HepG2 (cell line): Measurements from ENCODE around the gene MYL3. TPM values are rescaled to one million over a fixed set of nuclear protein-coding genes. Genes with fewer than 3 reads are reported as not detected.

Source experiments
- ATAC-seq: fragments of 200-7000 bp; cut with Tn5 transposase; 3 replicates; pipeline ENCODE4 v1.9.1; 2020; ENCODE audit warnings: mild to moderate bottlenecking, moderate library complexity
- BruUV-seq: library from RNA; stranded (reverse); fragments of 400-500 nt; replicated peaks from 2 replicates; lab custom pipeline; 2021; lab: Mats Ljungman, UMichigan
- CTCF ChIA-PET: fragments of 300-600 bp; formaldehyde crosslinking; extraction: SDS; loops from one replicate; lab custom pipeline; 2021; ENCODE audit warnings: low total read pairs, inconsistent platforms, low intra/inter-chr PET ratio; lab: Yijun Ruan, JAX
- POLR2A ChIA-PET: fragments of 350-600 bp; sonication (Branson Sonifier 250); formaldehyde crosslinking; loops from one replicate; lab custom pipeline; 2020; ENCODE audit warnings: antibody characterized with exemption, inconsistent platforms; lab: Yijun Ruan, JAX
- DNase-seq: peaks from one replicate; pipeline ENCODE4 v3.0.0-alpha.2; 2015; ENCODE audit warnings: low spot score
- FAIRE-seq: peaks from 3 replicates; lab custom pipeline; 2011; peaks lifted over from hg19 to GRCh38; lab: Jason Lieb, UNC
- H2AFZ ChIP-seq: one replicate; pipeline ENCODE4 v1.6.1; 2011; ENCODE audit warnings: low read length, inconsistent platforms
- H3K27ac ChIP-seq: fragments of 300-600 bp; 3 replicates; pipeline ENCODE4 v1.8.0; 2011; ENCODE audit warnings: mixed run types, mild to moderate bottlenecking, mixed read lengths, low read length, inconsistent platforms; ENCODE audit not compliant: insufficient read depth; ENCODE audit errors: extremely low read length
- H3K27me3 ChIP-seq, 2 experiments: fragments of 200-600 bp in 1 of 2; 2 replicates in 1 of 2; 3 replicates in 1 of 2; pipeline versions ENCODE4 v1.6.0 to v1.8.0; 2011; ENCODE audit warnings: low read length in 2 of 2, mild to moderate bottlenecking in 2 of 2, moderate library complexity in 2 of 2, inconsistent platforms in 1 of 2; ENCODE audit not compliant: insufficient read depth in 2 of 2, control insufficient read depth in 1 of 2
- H3K36me3 ChIP-seq, 2 experiments: fragments of 200-600 bp in 1 of 2; replicated peaks in 1 of 2; 2 replicates in 1 of 2; 3 replicates in 1 of 2; pipeline versions ENCODE4 v1.5.1 to v1.8.0; 2011; ENCODE audit warnings: low read length in 2 of 2, inconsistent platforms in 1 of 2; ENCODE audit not compliant: insufficient read depth in 2 of 2, control insufficient read depth in 1 of 2
- H3K4me1 ChIP-seq: 2 replicates; pipeline ENCODE4 v1.5.1; 2012; ENCODE audit warnings: low read length, inconsistent platforms; ENCODE audit not compliant: insufficient read depth
- H3K4me2 ChIP-seq: 2 replicates; pipeline ENCODE4 v1.6.0; 2011; ENCODE audit warnings: low read depth, low read length, inconsistent platforms
- H3K4me3 ChIP-seq, 3 experiments: fragments of 200-600 bp in 1 of 3; sonication (generic), shearing (Covaris generic) in 1 of 3; replicated peaks in 1 of 3; 2 replicates each; pipeline ENCODE4 v1.5.1; 2011 to 2016; ENCODE audit warnings: low read length in 3 of 3, inconsistent platforms in 2 of 3, low read depth in 2 of 3, mild to moderate bottlenecking in 2 of 3, control low read depth in 1 of 3, mixed read lengths in 1 of 3; ENCODE audit not compliant: insufficient read depth in 1 of 3
- H3K79me2 ChIP-seq: one replicate; pipeline ENCODE4 v1.6.1; 2011; ENCODE audit warnings: low read length, inconsistent platforms; ENCODE audit not compliant: insufficient read depth
- H3K9ac ChIP-seq: 2 replicates; pipeline ENCODE4 v1.6.0; 2011; ENCODE audit warnings: mild to moderate bottlenecking, low read depth, low read length, inconsistent platforms; ENCODE audit not compliant: insufficient read depth
- H3K9me3 ChIP-seq: 2 replicates; pipeline ENCODE4 v1.5.1; 2012; ENCODE audit warnings: mild to moderate bottlenecking, low read length
- H4K20me1 ChIP-seq: 2 replicates; pipeline ENCODE4 v1.6.0; 2011; ENCODE audit warnings: inconsistent platforms, mild to moderate bottlenecking, low read length, moderate library complexity; ENCODE audit not compliant: insufficient read depth
- KLF9 ChIP-seq: IDR thresholded peaks from 2 replicates; pipeline ENCODE4 v1.6.1; 2016; ENCODE audit warnings: low read depth
- MYPOP ChIP-seq: sonication (generic); formaldehyde crosslinking; IDR thresholded peaks from 2 replicates; pipeline ENCODE4 v1.8.1; 2023; ENCODE audit warnings: mild to moderate bottlenecking, moderate library complexity, missing genetic modification reagents
- NFE2L2 ChIP-seq: fragments of 150-350 bp; IDR thresholded peaks from 2 replicates; pipeline ENCODE4 v1.6.1; 2014; ENCODE audit warnings: low read length
- RFX5 ChIP-seq: IDR thresholded peaks from 2 replicates; pipeline ENCODE4 v1.6.1; 2011; ENCODE audit warnings: low read depth, low read length, improper control_type of control experiment
- SALL2 ChIP-seq: sonication (generic); formaldehyde crosslinking; IDR thresholded peaks from 2 replicates; pipeline ENCODE4 v1.8.1; 2023; ENCODE audit warnings: mild to moderate bottlenecking, missing genetic modification reagents, inconsistent platforms
- SOX5 ChIP-seq: IDR thresholded peaks from 2 replicates; pipeline ENCODE4 v1.6.1; 2016; ENCODE audit warnings: borderline replicate concordance
- TBP ChIP-seq: sonication (generic); formaldehyde crosslinking; IDR thresholded peaks from 2 replicates; pipeline ENCODE4 v1.5.0; 2020; ENCODE audit warnings: missing genetic modification reagents
- ZNF234 ChIP-seq: sonication (generic); formaldehyde crosslinking; conservative IDR thresholded peaks from 2 replicates; pipeline ENCODE4 v1.5.1; 2020; ENCODE audit warnings: mild to moderate bottlenecking, missing genetic modification reagents
- ZNF792 ChIP-seq: IDR thresholded peaks from 2 replicates; pipeline ENCODE4 v1.6.1; 2016
- WGBS: methylation state at CpG from one replicate; pipeline ENCODE4 v1.1.6; 2017; ENCODE audit warnings: low lambda C conversion rate; 5-methylcytosine and 5-hydroxymethylcytosine counted together
- in situ Hi-C: cut with HindIII; loops from 2 replicates; pipeline ENCODE4 v1.10.0; 2017; ENCODE audit warnings: low pct_unique_long_range_greater_than_20kb; ENCODE audit not compliant: extremely low pct_ligation_motif_present
- intact Hi-C: fragments of 100-400 bp; cut with micrococcal nuclease; formaldehyde crosslinking; loops from one replicate; pipeline ENCODE4 v1.10.0; 2022; ENCODE audit not compliant: unreplicated experiment
- polyA plus RNA-seq, 8 experiments: library from polyadenylated mRNA; depleted of rRNA in 3 of 8; stranded (reverse) in 7 of 8; unstranded in 1 of 8; fragments of >200 nt; fragmentation: Illumina TruSeq in 4 of 8; extraction: Trizol in 4 of 8; gene quantifications; 2 replicates each; pipeline versions ENCODE4 v1.2.1 to v1.2.3, GENCODE V29; 2011 to 2016; ENCODE audit warnings: low read depth in 4 of 8, missing spikeins in 1 of 8, mixed read lengths in 1 of 8; ENCODE audit not compliant: insufficient read depth in 1 of 8
- total RNA-seq, 5 experiments: library from RNA; depleted of rRNA; stranded (reverse); fragments of >200 nt; fragmentation: Illumina TruSeq; extraction: Trizol; gene quantifications; 2 replicates each; pipeline ENCODE4 v1.2.3, GENCODE V29; 2016; ENCODE audit warnings: low read depth in 1 of 5
- TF ChIP-seq, protein P1 (sequence below): sonication (generic); formaldehyde crosslinking; conservative IDR thresholded peaks from 2 replicates; pipeline ENCODE4 v1.4.0; 2020; ENCODE audit warnings: missing genetic modification reagents

MYL3 gene
- total and polyA plus RNA-seq, 2 of the 13 experiments (the other 11 are each of a cell fraction or from before 2014, with no cell fraction given) = not detected

DNA sequence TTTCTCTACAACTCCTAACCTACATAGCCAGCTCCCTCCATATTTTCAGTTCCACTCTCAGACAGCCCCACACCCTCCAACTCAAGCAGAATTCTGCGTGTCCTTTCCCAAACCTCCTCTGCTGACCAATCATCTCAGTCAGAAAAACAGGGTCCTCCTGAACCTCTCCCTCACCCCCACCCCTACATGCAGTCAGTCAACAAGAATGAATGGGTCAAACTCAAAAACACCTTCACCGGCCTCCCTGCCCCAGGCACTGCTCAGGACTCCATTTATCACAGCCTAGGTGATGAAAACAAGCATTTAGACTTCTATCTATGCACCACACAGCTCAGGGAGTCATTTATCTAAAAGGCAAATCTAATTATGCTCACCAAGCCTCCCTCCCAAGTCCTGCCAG is 32.4 kb downstream of the MYL3 start:
- H3K79me2 ChIP-seq = no peaks in the 10 kb centered on the region
- H3K9me3 ChIP-seq = no peaks in the 10 kb centered on the region
- BruUV-seq = no TSS peak
- CTCF ChIA-PET = no interaction called here
- no peak overlapping the region for H3K4me3 ChIP-seq
- WGBS = 0% methylated on average over 2 of the region's 2 CpGs
- TF ChIP-seq ZNF792 (CRISPR knock-in tag) (no peak), TBP (no peak)
- TF ChIP-seq, protein P1, sequence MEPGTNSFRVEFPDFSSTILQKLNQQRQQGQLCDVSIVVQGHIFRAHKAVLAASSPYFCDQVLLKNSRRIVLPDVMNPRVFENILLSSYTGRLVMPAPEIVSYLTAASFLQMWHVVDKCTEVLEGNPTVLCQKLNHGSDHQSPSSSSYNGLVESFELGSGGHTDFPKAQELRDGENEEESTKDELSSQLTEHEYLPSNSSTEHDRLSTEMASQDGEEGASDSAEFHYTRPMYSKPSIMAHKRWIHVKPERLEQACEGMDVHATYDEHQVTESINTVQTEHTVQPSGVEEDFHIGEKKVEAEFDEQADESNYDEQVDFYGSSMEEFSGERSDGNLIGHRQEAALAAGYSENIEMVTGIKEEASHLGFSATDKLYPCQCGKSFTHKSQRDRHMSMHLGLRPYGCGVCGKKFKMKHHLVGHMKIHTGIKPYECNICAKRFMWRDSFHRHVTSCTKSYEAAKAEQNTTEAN = no peak
- POLR2A ChIA-PET = no interaction called here
- H4K20me1 ChIP-seq = no peaks in the 10 kb centered on the region
- H3K9ac ChIP-seq = no peak overlapping the region
- no peak for FAIRE-seq
- intact Hi-C loops (no loop called here), in situ Hi-C loops (no loop called here)
- 0 out of 5 replicates have a peak, but pooled peaks cover 0 to 6% of the 10 kb centered on the region in 2 experiments for H3K27me3 ChIP-seq
- no peak overlapping the region for H2AFZ ChIP-seq
- H3K4me1 ChIP-seq = no peaks in the 10 kb centered on the region
- no peak overlapping the region for H3K4me2 ChIP-seq
- no peak for DNase-seq
- H3K36me3 ChIP-seq = no peaks in the 10 kb centered on the region
- no peak overlapping the region for H3K27ac ChIP-seq
- ATAC-seq = no peak

DNA sequence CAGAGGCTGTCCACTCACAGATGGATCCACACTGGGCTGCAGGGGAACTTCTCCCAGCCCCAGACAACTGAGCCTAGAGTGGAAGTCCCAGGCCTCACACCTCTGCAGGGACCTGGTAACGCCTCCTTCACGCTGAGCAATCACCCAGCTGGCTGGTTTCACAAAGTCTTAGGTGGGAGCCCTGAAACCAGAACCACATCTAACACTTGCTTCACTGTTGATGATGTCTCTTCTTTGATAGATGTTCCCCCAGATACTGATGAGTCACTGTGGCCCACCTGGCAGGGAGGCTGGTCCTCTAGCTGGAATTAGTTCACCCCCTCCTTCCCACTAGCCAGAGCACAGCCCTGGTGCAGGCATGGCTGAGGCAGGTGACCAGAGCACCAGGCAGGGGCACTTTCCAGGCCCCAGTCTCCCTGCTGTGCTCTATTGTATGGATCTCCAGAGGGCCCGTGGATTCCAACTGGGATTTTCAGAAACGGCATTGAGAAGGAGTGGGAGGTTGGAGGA is 33.5 kb downstream of the MYL3 start:
- ChIA-PET CTCF (no interaction called here), POLR2A (no interaction called here)
- BruUV-seq = no TSS peak
- no peaks in the 10 kb centered on the region for H3K79me2 ChIP-seq
- no peak for FAIRE-seq
- H2AFZ ChIP-seq = no peak overlapping the region
- whole genome bisulfite sequencing = 0% methylated on average over 4 of the region's 4 CpGs
- no peaks in the 10 kb centered on the region for H3K9me3 ChIP-seq
- no peak for DNase-seq
- no peaks in the 10 kb centered on the region for H4K20me1 ChIP-seq
- no peak overlapping the region for H3K9ac ChIP-seq
- in situ Hi-C loops (no loop called here), intact Hi-C loops (no loop called here)
- no peak overlapping the region for H3K4me2 ChIP-seq
- no peaks in the 10 kb centered on the region for H3K36me3 ChIP-seq
- H3K27me3 ChIP-seq = 0 out of 5 replicates have a peak, but pooled peaks cover 0 to 6% of the 10 kb centered on the region in 2 experiments
- H3K4me1 ChIP-seq = no peaks in the 10 kb centered on the region
- TF ChIP-seq ZNF234 (CRISPR knock-in tag) (no peak), SALL2 (CRISPR knock-in tag) (no peak), NFE2L2 (peak; percentile 8; the same call in 1 of the 2 replicates), SOX5 (CRISPR knock-in tag) (no peak), MYPOP (CRISPR knock-in tag) (no peak), KLF9 (no peak), RFX5 (peak; percentile 57; the same call in 1 of the 2 replicates)
- no peak overlapping the region for H3K27ac ChIP-seq
- no peak for ATAC-seq
- no peak overlapping the region for H3K4me3 ChIP-seq
